Nephron (organoid): ENCODE measurements around the gene ZNF366.

Source experiments
- H3K27ac Mint-ChIP-seq, 3 experiments: 2 replicates each; pipeline ENCODE4 v1.8.0; 2020; ENCODE audit warnings: mixed read lengths in 3 of 3, mild to moderate bottlenecking in 2 of 3, moderate library complexity in 1 of 3
- H3K27me3 Mint-ChIP-seq: 2 replicates; pipeline ENCODE4 v1.8.0; 2021; ENCODE audit warnings: low read depth, mild to moderate bottlenecking, moderate library complexity, mixed read lengths
- H3K36me3 Mint-ChIP-seq: 2 replicates; pipeline ENCODE4 v1.8.0; 2020; ENCODE audit warnings: low read depth, mixed read lengths
- H3K4me1 Mint-ChIP-seq: 2 replicates; pipeline ENCODE4 v1.8.0; 2020; ENCODE audit warnings: mixed read lengths
- H3K4me3 Mint-ChIP-seq, 3 experiments: 2 replicates each; pipeline ENCODE4 v1.8.0; 2020; ENCODE audit warnings: mild to moderate bottlenecking in 3 of 3, mixed read lengths in 3 of 3, moderate library complexity in 2 of 3
- H3K9me3 Mint-ChIP-seq: 2 replicates; pipeline ENCODE4 v1.8.0; 2020; ENCODE audit warnings: mixed read lengths
- TF ChIP-seq, protein P1 (sequence below), 3 experiments: fragments of 200-600 bp; sonication (generic); IDR thresholded peaks; one replicate each; pipeline ENCODE4 v1.5.0; 2021; ENCODE audit warnings: antibody characterized with exemption in 3 of 3; ENCODE audit not compliant: unreplicated experiment in 3 of 3

Gene ZNF366

DNA sequence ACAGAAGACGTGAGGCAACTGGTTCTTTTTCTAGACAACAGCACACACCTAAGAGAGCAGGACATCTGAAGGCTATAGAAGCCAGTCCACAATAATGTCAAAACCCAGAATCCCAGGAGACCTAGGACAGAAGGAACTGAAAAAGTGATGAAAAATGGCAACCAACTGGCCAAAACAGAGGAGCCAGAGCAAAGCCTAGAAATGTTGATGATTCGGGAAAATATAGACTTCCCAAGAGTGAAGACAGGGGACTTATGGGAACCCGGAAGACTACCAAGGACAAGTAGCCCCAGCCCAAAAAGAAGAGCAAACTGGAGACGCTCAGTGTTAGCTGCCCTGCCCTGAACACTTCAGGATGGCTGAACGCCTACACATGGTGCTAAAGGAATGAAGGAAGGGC is 43.4 kb upstream of the ZNF366 start:
- H3K36me3 Mint-ChIP-seq, result no peaks in the 10 kb centered on the region
- peaks cover 7% of the 10 kb centered on the region for H3K27me3 Mint-ChIP-seq
- H3K4me1 Mint-ChIP-seq, result peaks cover 18% of the 10 kb centered on the region
- TF ChIP-seq, protein P1, sequence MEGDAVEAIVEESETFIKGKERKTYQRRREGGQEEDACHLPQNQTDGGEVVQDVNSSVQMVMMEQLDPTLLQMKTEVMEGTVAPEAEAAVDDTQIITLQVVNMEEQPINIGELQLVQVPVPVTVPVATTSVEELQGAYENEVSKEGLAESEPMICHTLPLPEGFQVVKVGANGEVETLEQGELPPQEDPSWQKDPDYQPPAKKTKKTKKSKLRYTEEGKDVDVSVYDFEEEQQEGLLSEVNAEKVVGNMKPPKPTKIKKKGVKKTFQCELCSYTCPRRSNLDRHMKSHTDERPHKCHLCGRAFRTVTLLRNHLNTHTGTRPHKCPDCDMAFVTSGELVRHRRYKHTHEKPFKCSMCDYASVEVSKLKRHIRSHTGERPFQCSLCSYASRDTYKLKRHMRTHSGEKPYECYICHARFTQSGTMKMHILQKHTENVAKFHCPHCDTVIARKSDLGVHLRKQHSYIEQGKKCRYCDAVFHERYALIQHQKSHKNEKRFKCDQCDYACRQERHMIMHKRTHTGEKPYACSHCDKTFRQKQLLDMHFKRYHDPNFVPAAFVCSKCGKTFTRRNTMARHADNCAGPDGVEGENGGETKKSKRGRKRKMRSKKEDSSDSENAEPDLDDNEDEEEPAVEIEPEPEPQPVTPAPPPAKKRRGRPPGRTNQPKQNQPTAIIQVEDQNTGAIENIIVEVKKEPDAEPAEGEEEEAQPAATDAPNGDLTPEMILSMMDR (IDR thresholded peaks at IDR 0.05; ENCODE audit: unreplicated experiment in 3 of 3), result no peak
- no peak overlapping the region for H3K4me3 Mint-ChIP-seq
- H3K27ac Mint-ChIP-seq, result no peak overlapping the region
- peaks cover 30% of the 10 kb centered on the region for H3K9me3 Mint-ChIP-seq

DNA sequence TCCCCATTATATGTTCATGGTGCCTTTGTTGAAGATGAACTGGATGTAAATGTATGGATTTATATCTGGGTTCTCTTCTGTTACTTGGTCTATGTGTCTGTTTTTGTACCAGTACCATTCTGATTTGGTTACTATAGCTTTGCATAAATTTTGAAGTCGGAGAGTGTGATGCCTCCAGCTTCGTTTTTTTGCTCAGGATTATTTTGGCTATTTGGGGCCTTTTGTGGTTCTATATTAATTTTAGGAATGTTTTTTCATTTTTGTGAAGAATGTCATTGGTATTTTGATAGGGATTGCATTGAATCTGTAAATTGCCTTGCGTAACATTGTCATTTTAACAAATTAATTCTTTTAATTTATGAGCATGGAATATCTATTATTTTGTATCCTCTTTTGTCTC is 36.6 kb upstream of the ZNF366 start:
- Mint-ChIP-seq H3K9me3 (peaks cover 37% of the 10 kb centered on the region), H3K4me1 (peaks cover 10% of the 10 kb centered on the region), H3K27ac (no peak overlapping the region), H3K36me3 (no peaks in the 10 kb centered on the region), H3K4me3 (no peak overlapping the region), H3K27me3 (no peaks in the 10 kb centered on the region)
- TF ChIP-seq, protein P1 (IDR thresholded peaks at IDR 0.05; ENCODE audit: unreplicated experiment in 3 of 3), result no peak

DNA sequence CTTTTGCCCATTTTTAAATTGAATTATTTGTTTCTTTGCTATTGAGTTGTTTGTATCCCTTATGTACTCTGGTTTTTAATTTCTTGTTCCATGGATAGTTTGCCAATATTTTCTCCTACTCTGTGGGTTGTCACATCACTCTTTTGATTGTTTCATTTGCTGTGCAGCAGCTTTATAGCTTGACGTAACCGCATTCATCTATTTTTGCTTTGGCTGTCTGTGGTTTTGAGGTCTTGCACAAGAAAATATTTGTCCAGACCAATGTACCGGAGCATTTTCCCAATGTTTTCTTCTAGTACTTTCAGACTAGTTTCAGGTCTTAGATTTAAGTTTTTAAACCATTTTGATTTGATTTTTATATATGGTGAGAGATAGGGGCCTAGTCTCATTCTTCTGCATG is 36.2 kb upstream of the ZNF366 start:
- H3K4me1 Mint-ChIP-seq, result peaks cover 11% of the 10 kb centered on the region
- TF ChIP-seq, protein P1 (IDR thresholded peaks at IDR 0.05; ENCODE audit: unreplicated experiment in 3 of 3), result no peak
- no peak overlapping the region for H3K4me3 Mint-ChIP-seq
- H3K9me3 Mint-ChIP-seq, result peaks cover 36% of the 10 kb centered on the region
- H3K36me3 Mint-ChIP-seq, result no peaks in the 10 kb centered on the region
- H3K27me3 Mint-ChIP-seq, result no peaks in the 10 kb centered on the region
- H3K27ac Mint-ChIP-seq, result no peak overlapping the region

DNA sequence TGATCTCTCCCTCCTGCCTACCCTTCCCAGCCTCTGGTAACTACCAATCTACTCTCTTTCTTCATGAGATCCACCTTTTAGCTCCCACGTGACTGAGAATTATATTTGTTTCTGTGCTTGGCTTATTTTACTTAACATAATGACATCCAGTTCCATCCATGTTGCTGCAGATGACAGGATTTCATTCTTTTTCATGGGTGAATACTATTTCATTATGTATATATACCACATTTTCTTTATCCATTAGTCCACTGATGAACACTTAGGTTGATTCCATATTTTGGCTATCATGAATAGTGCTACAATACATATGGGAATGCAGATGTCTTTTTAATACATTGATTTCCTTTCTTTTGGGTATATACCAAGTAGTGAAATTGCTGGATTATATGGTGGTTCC is 35.5 kb upstream of the ZNF366 start:
- Mint-ChIP-seq H3K36me3 (no peaks in the 10 kb centered on the region), H3K4me1 (peaks cover 17% of the 10 kb centered on the region), H3K4me3 (no peak overlapping the region), H3K27me3 (no peaks in the 10 kb centered on the region), H3K9me3 (peaks cover 29% of the 10 kb centered on the region), H3K27ac (no peak overlapping the region)
- TF ChIP-seq, protein P1 (IDR thresholded peaks at IDR 0.05; ENCODE audit: unreplicated experiment in 3 of 3), result no peak

DNA sequence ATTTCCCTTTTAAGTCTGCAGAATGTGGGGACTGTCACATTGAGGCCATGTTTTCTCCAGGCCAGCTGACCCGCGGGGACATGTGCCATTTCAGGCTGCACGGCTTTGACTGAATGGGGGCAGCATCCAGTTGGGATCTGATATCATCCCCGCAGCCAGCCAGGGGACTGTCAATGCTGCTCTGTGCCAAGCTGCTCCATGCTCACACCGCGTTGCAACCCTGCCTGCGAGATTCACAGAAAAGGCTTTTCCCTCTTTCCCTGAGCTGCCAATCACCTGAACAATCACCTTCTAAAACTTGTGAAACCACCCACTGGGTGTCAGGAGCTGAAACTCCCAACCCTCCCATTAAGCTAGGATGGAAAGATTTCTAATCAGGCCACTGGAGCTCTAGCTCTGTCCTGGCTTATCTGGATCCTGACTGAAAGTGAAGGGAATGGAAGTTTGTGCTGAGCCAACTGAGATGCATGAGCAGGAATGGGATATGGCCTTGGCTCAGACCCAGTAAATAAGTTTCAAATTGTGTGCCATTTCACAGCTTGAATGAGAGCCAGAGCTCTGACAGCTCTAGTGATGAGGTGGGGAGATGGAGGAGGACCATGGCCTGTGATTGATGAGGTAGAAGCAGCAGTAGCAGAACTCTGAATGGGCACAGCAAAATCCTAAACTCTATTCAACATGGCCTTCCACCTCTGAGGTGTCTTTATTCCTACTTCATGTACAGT is 34.5 kb upstream of the ZNF366 start:
- H3K4me3 Mint-ChIP-seq, result no peak overlapping the region
- no peaks in the 10 kb centered on the region for H3K27me3 Mint-ChIP-seq
- peaks cover 21% of the 10 kb centered on the region for H3K9me3 Mint-ChIP-seq
- no peak overlapping the region for H3K27ac Mint-ChIP-seq
- no peaks in the 10 kb centered on the region for H3K36me3 Mint-ChIP-seq
- peaks cover 19% of the 10 kb centered on the region for H3K4me1 Mint-ChIP-seq
- TF ChIP-seq, protein P1 (IDR thresholded peaks at IDR 0.05; ENCODE audit: unreplicated experiment in 3 of 3), result no peak
